ENCODE data around the gene IL17RE.

- no peak for TF ChIP-seq EZH2 (IDR thresholded peaks at IDR 0.05; ENCODE audit: low read length, missing control alignments)
- no peak for TF ChIP-seq CTCF (conservative IDR thresholded peaks at IDR 0.05 in 1 of 2, IDR thresholded peaks at IDR 0.05 in 1 of 2; ENCODE audit: low read depth in 1 of 2, low read length in 2 of 2)
These were observed 48.9 kb downstream of the IL17RE start for GRCh38 chr3:9951598-9951961.

Data from fibroblast of lung (primary cell).